WTC11 (cell line): ENCODE data around the gene SAG.

ENCODE experiments used
- FOXP1 ChIP-seq: sonication (generic); formaldehyde crosslinking; IDR thresholded peaks from 2 replicates; pipeline ENCODE4 v1.8.0; 2022; ENCODE audit warnings: missing genetic modification reagents, mild to moderate bottlenecking, moderate library complexity, borderline replicate concordance
- JUN ChIP-seq: sonication (generic); formaldehyde crosslinking; IDR thresholded peaks from 2 replicates; pipeline ENCODE4 v1.8.0; 2023; ENCODE audit warnings: mild to moderate bottlenecking, missing genetic modification reagents
- MYBL2 ChIP-seq: sonication (generic); formaldehyde crosslinking; IDR thresholded peaks from 2 replicates; pipeline ENCODE4 v1.8.1; 2023; ENCODE audit warnings: mild to moderate bottlenecking, moderate library complexity, missing genetic modification reagents
- SP1 ChIP-seq: sonication (generic); formaldehyde crosslinking; conservative IDR thresholded peaks from 2 replicates; pipeline ENCODE4 v1.8.1; 2022; ENCODE audit warnings: missing genetic modification reagents
- TCF7 ChIP-seq: sonication (generic); formaldehyde crosslinking; IDR thresholded peaks from 2 replicates; pipeline ENCODE4 v1.8.0; 2022; ENCODE audit warnings: mild to moderate bottlenecking, low read depth, missing genetic modification reagents, moderate library complexity
- ZNF219 ChIP-seq: sonication (generic); formaldehyde crosslinking; IDR thresholded peaks from 2 replicates; pipeline ENCODE4 v1.8.0; 2023; ENCODE audit warnings: missing genetic modification reagents, mild to moderate bottlenecking, borderline replicate concordance
- TF ChIP-seq, protein P1 (sequence below): fragments of 200-600 bp; IDR thresholded peaks from 2 replicates; pipeline ENCODE4 v1.8.0; 2022; ENCODE audit warnings: antibody characterized with exemption

DNA sequence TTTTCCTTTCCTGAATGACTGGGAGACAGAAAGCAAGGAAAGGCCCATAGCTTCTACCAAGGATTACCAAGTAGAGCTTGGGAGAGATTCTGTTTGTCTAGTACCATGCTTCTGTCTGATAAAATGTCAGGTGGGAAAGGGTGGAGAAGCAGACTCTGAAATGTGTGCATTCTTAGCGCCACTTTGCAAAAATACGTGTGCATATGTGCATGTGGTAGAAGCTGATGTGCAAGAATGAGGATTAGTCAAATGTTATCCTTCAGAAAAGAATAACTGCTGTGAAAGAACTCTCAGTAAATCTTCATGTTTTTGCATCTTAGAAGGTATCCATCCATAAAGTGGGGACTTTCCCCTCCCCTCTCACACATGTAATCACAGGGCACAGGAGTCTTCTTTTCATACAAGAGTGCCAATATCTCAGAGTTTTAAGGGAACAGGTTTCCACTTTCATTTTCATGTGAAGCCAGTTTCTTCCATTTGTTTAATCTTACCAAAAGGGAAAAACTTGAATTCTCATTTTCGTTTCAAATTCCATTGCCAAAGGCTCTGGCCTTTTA lies 31.3 kb downstream of the SAG start:
- TF ChIP-seq ZNF219 (CRISPR knock-in tag) (no peak), MYBL2 (CRISPR knock-in tag) (no peak), JUN (CRISPR knock-in tag) (no peak), SP1 (no peak), FOXP1 (CRISPR knock-in tag) (no peak), TCF7 (CRISPR knock-in tag) (no peak)
- TF ChIP-seq, protein P1, sequence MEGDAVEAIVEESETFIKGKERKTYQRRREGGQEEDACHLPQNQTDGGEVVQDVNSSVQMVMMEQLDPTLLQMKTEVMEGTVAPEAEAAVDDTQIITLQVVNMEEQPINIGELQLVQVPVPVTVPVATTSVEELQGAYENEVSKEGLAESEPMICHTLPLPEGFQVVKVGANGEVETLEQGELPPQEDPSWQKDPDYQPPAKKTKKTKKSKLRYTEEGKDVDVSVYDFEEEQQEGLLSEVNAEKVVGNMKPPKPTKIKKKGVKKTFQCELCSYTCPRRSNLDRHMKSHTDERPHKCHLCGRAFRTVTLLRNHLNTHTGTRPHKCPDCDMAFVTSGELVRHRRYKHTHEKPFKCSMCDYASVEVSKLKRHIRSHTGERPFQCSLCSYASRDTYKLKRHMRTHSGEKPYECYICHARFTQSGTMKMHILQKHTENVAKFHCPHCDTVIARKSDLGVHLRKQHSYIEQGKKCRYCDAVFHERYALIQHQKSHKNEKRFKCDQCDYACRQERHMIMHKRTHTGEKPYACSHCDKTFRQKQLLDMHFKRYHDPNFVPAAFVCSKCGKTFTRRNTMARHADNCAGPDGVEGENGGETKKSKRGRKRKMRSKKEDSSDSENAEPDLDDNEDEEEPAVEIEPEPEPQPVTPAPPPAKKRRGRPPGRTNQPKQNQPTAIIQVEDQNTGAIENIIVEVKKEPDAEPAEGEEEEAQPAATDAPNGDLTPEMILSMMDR = no peak
